Activated naive CD4-positive, alpha-beta T cell treated with anti-CD3 and anti-CD28 coated beads, Interleukin-2, amount 50 U/mL, for 72 hours (primary cell): ENCODE results near the gene PITPNM3. TPM values are rescaled to one million over a fixed set of nuclear protein-coding genes. Genes with fewer than 3 reads are reported as not detected.
A peak's percentile ranks its signal among the peaks of the same experiment; 100 is the strongest.

Source experiments
- ATAC-seq, 2 donors: fragments of 150-1000 bp; cut with Tn5 transposase; 2 replicates each; pipeline ENCODE4 v1.10.0; 2021; ENCODE audit warnings: mild to moderate bottlenecking in 2 of 2, moderate library complexity in 2 of 2
- DNase-seq, 2 donors: peaks; one replicate each; pipeline ENCODE4 v3.0.0; 2021 to 2022; ENCODE audit warnings: low spot score in 2 of 2
- H3K27ac Mint-ChIP-seq, 2 donors: one replicate each; pipeline ENCODE4 v1.8.0; 2022; ENCODE audit warnings: mild to moderate bottlenecking in 2 of 2, mixed read lengths in 2 of 2
- H3K36me3 Mint-ChIP-seq, 2 donors: one replicate each; pipeline ENCODE4 v1.8.0; 2022; ENCODE audit warnings: mixed read lengths in 2 of 2
- H3K9me3 Mint-ChIP-seq, 2 donors: one replicate each; pipeline ENCODE4 v1.8.0; 2022; ENCODE audit warnings: mixed read lengths in 2 of 2
- total RNA-seq, 2 donors: library from RNA; stranded (reverse); gene quantifications; one replicate each; pipeline ENCODE4 v1.2.3, GENCODE V29; 2022

The PITPNM3 gene
- total RNA-seq, 2 donors from 2014 or later, result 0.87 to 1.2 TPM

- H3K9me3 Mint-ChIP-seq, result no peaks in the 10 kb centered on the region
- peaks cover 0 to 6% of the 10 kb centered on the region in 2 donors for H3K36me3 Mint-ChIP-seq
- H3K27ac Mint-ChIP-seq, result peak overlapping the region in 1 of 2 donors; percentile 86
- no peak for DNase-seq
- no peak for ATAC-seq
Measured at GRCh38 chr17:6442775-6443174, 113.6 kb downstream of the PITPNM3 start.

- H3K9me3 Mint-ChIP-seq, result no peaks in the 10 kb centered on the region
- no peak overlapping the region for H3K27ac Mint-ChIP-seq
- no peak for ATAC-seq
- DNase-seq, result no peak
- peaks cover 0 to 6% of the 10 kb centered on the region in 2 donors for H3K36me3 Mint-ChIP-seq
Measured at GRCh38 chr17:6439951-6440350, 116.4 kb downstream of the PITPNM3 start.

DNA sequence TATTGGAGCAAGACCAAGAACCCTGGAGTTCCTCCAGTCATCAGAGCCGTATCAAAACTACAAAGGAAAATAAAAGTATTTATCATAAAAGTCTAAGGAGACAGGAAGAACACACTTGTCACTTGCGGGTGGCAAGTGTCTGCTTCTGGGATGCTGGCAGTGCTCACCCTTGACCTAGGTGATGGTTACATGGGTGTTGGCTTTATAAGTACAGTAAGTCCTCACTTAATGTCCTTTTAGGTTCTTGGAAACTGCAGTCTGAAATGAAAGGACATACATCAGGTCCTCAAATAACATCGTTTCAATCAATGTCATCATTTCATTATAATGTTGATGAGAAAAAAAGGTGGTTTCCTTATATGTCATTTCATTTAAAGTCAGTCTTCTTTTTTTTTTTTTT lies 118.4 kb downstream of the PITPNM3 start:
- Mint-ChIP-seq H3K27ac (no peak overlapping the region), H3K9me3 (no peaks in the 10 kb centered on the region), H3K36me3 (no peaks in the 10 kb centered on the region)
- no peak for DNase-seq
- no peak for ATAC-seq

DNA sequence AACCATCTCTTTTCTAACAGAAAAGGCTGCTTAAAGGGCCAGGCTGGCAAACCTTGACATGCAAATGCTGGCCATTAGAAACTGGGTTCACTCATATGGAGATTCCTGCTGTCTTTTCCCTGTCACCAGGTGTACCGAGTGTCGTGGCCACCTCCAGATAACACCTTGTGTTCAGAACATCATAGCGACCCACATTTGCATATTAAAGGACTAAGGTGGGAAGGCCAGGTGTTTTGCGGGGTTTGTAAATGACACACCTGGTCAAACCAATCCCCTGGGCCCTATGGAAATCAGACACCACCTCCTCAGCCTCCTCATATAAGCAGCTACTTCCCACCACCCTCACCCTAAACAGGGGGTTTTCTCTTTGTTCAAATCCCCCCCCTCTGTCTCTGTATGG lies 118.9 kb downstream of the PITPNM3 start:
- no peak for ATAC-seq
- no peaks in the 10 kb centered on the region for H3K36me3 Mint-ChIP-seq
- no peaks in the 10 kb centered on the region for H3K9me3 Mint-ChIP-seq
- no peak for DNase-seq
- no peak overlapping the region for H3K27ac Mint-ChIP-seq

- DNase-seq (peak in 1 of 2 donors; percentile 56), ATAC-seq (peak; percentile 88 to 89)
- H3K27ac Mint-ChIP-seq, result no peak overlapping the region
- peaks cover 4 to 8% of the 10 kb centered on the region in 2 donors for H3K9me3 Mint-ChIP-seq
- peaks cover 9% of the 10 kb centered on the region in 2 donors for H3K36me3 Mint-ChIP-seq
Measured at GRCh38 chr17:6435968-6436367, 120.4 kb downstream of the PITPNM3 start.

DNA sequence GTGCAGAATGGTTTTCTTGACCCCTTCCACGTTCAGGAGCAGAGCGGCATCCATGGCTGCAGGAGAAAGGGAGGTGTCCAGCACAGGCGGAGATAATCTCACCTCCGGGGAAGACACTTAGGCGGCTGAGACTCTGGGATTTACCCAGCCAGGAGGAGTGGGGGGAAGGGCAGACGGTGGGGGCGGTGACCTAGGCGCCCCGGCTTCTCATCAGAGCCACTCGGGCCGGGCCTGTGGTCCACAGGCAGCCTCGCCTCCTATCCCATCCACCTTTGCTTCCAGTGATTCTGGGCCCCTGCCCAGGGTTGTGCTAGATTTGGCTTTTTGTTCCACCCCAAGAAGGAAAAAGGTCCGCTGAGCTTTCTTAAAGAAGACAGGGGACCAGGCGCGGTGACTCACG lies 121.3 kb downstream of the PITPNM3 start, which contains the start of gene AIPL1:
Gene AIPL1 (minus strand): TSS at position 71 of the 400 bp plus-strand sequence. CDS start 17 bp downstream, at position 54.
- Mint-ChIP-seq H3K36me3 (peaks cover 9 to 13% of the 10 kb centered on the region in 2 donors), H3K9me3 (peaks cover 7 to 8% of the 10 kb centered on the region in 2 donors), H3K27ac (no peak within 1 kb of the TSS)
- DNase-seq (no peak), ATAC-seq (no peak)

- Mint-ChIP-seq H3K9me3 (peaks cover 12 to 13% of the 10 kb centered on the region in 2 donors), H3K27ac (no peak overlapping the region), H3K36me3 (peaks cover 9 to 19% of the 10 kb centered on the region in 2 donors)
- no peak for DNase-seq
- ATAC-seq, result no peak
Measured at GRCh38 chr17:6430769-6431168, 125.6 kb downstream of the PITPNM3 start.

DNA sequence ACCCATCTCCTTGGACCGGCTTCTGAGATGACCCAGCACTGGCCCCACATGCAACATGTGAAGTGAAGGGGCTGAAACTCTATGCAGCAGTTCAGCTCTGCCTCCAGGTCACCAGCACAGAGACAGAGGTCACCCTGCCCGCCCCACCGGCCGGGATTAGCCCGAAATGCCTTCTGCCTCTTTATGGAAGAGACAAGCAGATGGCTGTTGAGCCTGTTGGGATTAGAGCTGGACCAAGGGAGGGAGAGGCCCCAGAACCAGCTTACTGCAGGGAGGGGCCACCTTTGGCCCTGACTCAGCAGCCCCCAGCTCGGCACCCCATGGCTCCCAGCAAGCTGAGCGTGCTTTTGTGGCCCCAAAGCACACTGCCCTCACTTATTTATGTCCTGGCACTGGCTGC lies 127.1 kb downstream of the PITPNM3 start:
- peaks cover 9 to 19% of the 10 kb centered on the region in 2 donors for H3K36me3 Mint-ChIP-seq
- DNase-seq (no peak), ATAC-seq (no peak)
- no peak overlapping the region for H3K27ac Mint-ChIP-seq
- H3K9me3 Mint-ChIP-seq, result peaks cover 12 to 13% of the 10 kb centered on the region in 2 donors

DNA sequence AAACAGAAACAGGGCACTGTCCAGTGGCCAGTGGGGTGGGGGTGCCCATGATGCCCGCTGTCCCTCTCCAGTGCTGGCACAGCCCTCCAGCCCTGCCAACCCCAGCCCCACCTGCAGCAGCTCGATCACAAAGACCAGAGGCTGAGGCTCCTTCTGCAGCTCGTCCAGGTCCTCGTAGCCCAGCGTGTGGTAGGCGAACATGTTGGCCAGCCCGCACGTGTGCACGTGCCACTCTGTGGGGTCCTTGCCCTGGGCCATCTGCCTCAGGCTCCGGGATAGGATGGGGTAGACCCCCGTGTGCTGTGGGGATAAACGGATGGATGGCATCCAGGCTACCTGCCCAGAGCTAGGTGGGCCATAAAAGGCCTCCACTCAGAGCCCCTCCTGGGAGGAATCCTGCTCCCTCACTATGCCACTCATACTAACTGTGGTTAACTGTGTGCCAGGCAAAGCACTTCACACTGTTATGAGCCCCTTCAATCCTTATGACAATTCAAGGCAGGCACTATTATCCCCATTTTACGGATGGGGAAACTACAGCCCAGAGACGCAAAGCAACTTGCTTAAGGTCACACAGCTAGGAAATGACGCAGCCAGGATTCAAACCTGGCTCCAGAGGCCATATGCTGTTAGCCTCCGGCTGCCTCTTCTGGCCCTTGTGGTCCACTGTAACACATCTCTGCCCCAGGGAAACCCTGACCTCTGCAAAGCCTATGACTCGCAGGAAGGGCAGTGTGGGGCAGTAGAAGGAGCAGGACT lies 128.0 kb downstream of the PITPNM3 start:
- ATAC-seq (no peak), DNase-seq (no peak)
- H3K27ac Mint-ChIP-seq, result no peak overlapping the region
- peaks cover 9 to 19% of the 10 kb centered on the region in 2 donors for H3K36me3 Mint-ChIP-seq
- peaks cover 12 to 13% of the 10 kb centered on the region in 2 donors for H3K9me3 Mint-ChIP-seq

- H3K27ac Mint-ChIP-seq, result peak overlapping the region in 1 of 2 donors; percentile 38
- peaks cover 9 to 19% of the 10 kb centered on the region in 2 donors for H3K36me3 Mint-ChIP-seq
- ATAC-seq (peak; percentile 87 to 96), DNase-seq (peak; percentile 49 to 77)
- H3K9me3 Mint-ChIP-seq, result peaks cover 12 to 13% of the 10 kb centered on the region in 2 donors
Measured at GRCh38 chr17:6427279-6427781, 129.0 kb downstream of the PITPNM3 start.

DNA sequence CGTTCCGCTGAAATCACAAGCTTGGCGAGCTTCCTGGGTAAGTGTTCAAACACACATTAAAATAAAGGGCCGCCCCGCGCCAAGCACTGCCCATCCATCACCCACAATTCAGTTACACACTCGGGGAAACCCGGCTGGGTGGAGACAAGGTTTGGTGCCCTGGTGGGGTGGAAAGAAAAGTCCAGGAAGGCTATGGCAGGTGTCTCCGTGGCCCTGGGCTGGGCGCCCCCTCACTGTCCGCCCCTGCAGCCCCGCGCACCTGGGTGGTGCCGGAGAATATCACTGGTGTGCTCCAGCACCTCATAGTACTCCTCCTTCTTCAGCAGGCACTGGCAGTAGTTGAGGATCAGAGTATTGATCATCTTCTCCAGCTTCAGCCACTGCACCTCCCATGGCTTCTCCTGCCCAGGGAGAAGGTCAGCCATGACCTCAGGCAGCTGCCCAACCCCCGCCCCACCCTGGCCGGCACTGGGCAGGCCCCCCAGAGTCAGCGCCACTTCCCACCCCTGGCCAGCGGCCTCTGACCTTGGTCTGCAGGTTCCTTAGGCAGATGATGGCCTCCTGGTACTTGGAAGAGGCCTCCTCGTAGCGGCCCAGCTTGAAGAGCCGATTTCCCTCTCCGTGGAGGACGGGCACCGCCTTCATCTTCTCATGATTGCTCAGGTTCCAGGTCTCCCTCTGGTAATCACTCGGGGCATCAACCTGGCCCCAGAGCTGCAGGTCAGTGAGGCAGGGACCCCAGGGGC lies 129.8 kb downstream of the PITPNM3 start:
- Mint-ChIP-seq H3K9me3 (peaks cover 9 to 10% of the 10 kb centered on the region in 2 donors), H3K27ac (no peak overlapping the region), H3K36me3 (peaks cover 4 to 16% of the 10 kb centered on the region in 2 donors)
- ATAC-seq (no peak), DNase-seq (no peak)

DNA sequence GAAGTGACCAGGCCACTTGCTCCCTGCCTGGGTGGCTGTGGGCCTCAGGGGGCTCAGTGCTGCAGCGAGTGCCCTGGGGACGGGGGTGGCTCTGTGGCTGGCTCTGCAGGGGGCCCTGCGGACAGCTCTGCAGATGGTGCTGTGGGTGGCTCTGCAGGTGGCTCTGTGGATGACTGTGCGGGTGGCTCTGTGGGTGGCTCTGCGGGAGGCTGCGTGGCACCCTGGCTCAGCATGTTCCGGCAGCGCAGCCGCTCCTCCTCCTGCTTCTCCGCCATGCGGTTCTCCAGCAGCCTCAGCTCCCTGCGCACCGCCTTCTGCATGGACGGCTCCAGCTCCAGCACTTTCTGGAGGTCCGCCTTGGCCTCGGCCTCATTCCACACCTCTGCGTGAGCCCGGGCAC lies 130.9 kb downstream of the PITPNM3 start:
- Mint-ChIP-seq H3K9me3 (peaks cover 5% of the 10 kb centered on the region in 2 donors), H3K27ac (no peak overlapping the region), H3K36me3 (peaks cover 0 to 6% of the 10 kb centered on the region in 2 donors)
- no peak for DNase-seq
- ATAC-seq, result no peak

DNA sequence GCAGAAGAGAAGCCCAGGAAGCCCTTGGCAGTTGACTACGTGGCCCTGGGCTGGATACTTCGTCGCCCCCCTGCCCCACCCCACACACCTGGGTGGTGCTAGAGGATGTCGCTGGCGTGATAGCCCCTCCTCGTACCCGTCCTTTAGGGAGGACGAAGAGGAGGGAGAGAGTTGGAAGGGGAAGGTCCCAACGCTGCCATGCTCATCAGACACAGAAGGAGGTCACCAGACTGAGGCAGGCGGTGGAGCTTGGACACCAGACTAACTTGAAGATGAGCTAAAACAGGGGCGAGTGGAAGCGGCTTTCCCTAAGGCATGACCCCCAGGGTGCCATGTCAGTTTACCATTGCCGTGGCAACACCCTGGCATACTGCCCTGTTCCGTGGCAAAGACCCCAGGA lies 132.4 kb downstream of the PITPNM3 start:
- H3K36me3 Mint-ChIP-seq, result no peaks in the 10 kb centered on the region
- no peaks in the 10 kb centered on the region for H3K9me3 Mint-ChIP-seq
- no peak for DNase-seq
- ATAC-seq, result no peak
- H3K27ac Mint-ChIP-seq, result no peak overlapping the region

DNA sequence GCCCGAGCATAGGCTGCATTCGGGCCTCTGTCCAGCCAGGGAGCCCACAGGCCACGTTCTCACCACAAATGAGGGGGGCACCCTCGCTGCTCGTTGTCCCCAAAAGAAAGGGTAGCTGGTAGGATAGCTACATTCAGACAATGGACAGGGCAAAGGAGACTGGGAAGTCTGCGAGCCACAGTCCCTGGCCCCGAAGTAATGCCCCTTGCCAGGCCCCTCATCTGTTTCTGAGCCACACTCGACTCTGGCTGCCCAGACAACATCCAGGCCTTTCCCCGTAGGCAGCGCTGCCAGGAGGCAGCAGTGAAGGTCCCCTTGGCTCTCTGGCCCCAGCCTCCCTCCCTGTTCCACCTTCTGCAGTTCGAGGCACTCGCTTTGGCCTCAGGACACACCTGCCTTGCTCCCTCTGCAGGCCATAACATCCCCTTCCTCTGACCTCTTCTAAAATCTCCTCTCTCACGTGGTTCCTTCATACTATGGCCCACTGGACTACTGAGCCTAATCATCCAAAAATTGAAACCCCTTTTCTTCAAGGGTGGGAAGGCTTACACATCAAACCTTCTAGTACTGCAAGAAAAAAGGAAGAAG lies 133.6 kb downstream of the PITPNM3 start:
- Mint-ChIP-seq H3K27ac (no peak overlapping the region), H3K9me3 (no peaks in the 10 kb centered on the region), H3K36me3 (no peaks in the 10 kb centered on the region)
- DNase-seq (no peak), ATAC-seq (no peak)

- peak; percentile 76 to 97 for ATAC-seq
- no peaks in the 10 kb centered on the region for H3K9me3 Mint-ChIP-seq
- no peaks in the 10 kb centered on the region for H3K36me3 Mint-ChIP-seq
- DNase-seq, result peak; percentile 73 to 79
- no peak overlapping the region for H3K27ac Mint-ChIP-seq
Measured at GRCh38 chr17:6421700-6422604, 134.4 kb downstream of the PITPNM3 start.

DNA sequence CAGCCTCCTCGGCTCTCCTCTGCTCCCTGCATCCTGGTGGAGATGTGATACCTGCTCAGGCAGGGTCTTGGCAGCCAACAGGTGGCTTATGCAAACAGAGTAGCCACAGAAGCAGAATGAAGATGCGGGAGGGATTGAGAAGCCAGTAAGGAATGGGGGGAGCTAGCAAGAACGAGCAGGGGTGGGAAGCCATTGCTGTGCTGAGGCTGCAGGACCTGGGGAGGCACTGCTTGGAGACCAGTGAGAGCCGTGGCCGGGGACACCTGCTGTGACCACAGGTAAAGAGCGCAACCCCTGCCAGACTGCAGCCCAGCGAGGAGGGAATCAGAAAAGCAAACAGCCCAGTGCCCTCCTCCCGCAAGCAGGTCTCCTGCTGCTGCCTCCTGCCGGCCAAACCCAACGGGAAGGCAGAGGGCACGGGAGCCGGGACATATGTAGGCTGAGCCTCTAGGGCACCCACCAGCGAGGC lies 136.1 kb downstream of the PITPNM3 start:
- DNase-seq, result no peak
- Mint-ChIP-seq H3K36me3 (no peaks in the 10 kb centered on the region), H3K9me3 (no peaks in the 10 kb centered on the region), H3K27ac (no peak overlapping the region)
- no peak for ATAC-seq
